Measurements from ENCODE around the gene ANKRD34A. TPM values are rescaled to one million over a fixed set of nuclear protein-coding genes. Genes with fewer than 3 reads are reported as not detected.
A peak's percentile ranks its signal among the peaks of the same experiment; 100 is the strongest.

Gene ANKRD34A
- total and polyA plus RNA-seq, 3 donors from 2014 or later: 0.31 to 0.51 (median 0.43) TPM

GRCh38 chr1:145963265-145964019, 933 bp downstream of the ANKRD34A start:
- intact Hi-C loops (cut with DNase I; ENCODE audit: low total_unique reads): no loop called here
- Histone ChIP-seq H3K4me1 (peaks cover 24% of the 10 kb centered on the region), H3K27ac (peak overlapping the region; percentile 80 to 81), H3K9me3 (no peaks in the 10 kb centered on the region), H3K27me3 (no peaks in the 10 kb centered on the region), H3K36me3 (ENCODE audit: low read depth, missing control alignments) (no peaks in the 10 kb centered on the region), H3K4me3 (peak overlapping the region in 1 of 2 donors; percentile 76)
- DNase-seq: no peak
- WGBS, 2 donors: 22 to 24% methylated on average over 5 of the region's 5 CpGs
- TF ChIP-seq CTCF (IDR thresholded peaks at IDR 0.05): no peak
- no peak for TF ChIP-seq POLR2A (IDR thresholded peaks at IDR 0.05)

GRCh38 chr1:145962157-145963102, 1.9 kb downstream of the ANKRD34A start:
- H3K36me3 ChIP-seq (ENCODE audit: low read depth, missing control alignments): no peaks in the 10 kb centered on the region
- peaks cover 29% of the 10 kb centered on the region for H3K4me1 ChIP-seq
- intact Hi-C loops (cut with DNase I; ENCODE audit: low total_unique reads): no loop called here
- H3K4me3 ChIP-seq: peak overlapping the region; percentile 55 to 68
- DNase-seq: peak; percentile 62
- peak overlapping the region; percentile 23 to 80 for H3K27ac ChIP-seq
- no peaks in the 10 kb centered on the region for H3K9me3 ChIP-seq
- WGBS, 2 donors: 2 to 5% methylated on average over 15 to 34 of the region's 36 CpGs
- H3K27me3 ChIP-seq: no peaks in the 10 kb centered on the region
- no peak for TF ChIP-seq CTCF (IDR thresholded peaks at IDR 0.05)
- no peak for TF ChIP-seq POLR2A (IDR thresholded peaks at IDR 0.05)

GRCh38 chr1:145961425-145962156, 2.8 kb downstream of the ANKRD34A start:
- H3K36me3 ChIP-seq (ENCODE audit: low read depth, missing control alignments): no peaks in the 10 kb centered on the region
- H3K4me1 ChIP-seq: peaks cover 32% of the 10 kb centered on the region
- peak overlapping the region; percentile 84 to 86 for H3K27ac ChIP-seq
- no peaks in the 10 kb centered on the region for H3K27me3 ChIP-seq
- WGBS, 2 donors: 0 to 1% methylated on average over 5 to 53 of the region's 57 CpGs
- intact Hi-C loops (cut with DNase I; ENCODE audit: low total_unique reads): no loop called here
- DNase-seq: peak; percentile 51
- TF ChIP-seq CTCF (IDR thresholded peaks at IDR 0.05) (no peak), POLR2A (IDR thresholded peaks at IDR 0.05) (no peak)
- H3K4me3 ChIP-seq: peak overlapping the region; percentile 55 to 68
- H3K9me3 ChIP-seq: no peaks in the 10 kb centered on the region

- Histone ChIP-seq H3K27me3 (no peaks in the 10 kb centered on the region), H3K27ac (peak overlapping the region; percentile 84 to 86), H3K4me1 (peaks cover 38% of the 10 kb centered on the region), H3K4me3 (peak overlapping the region; percentile 55 to 68), H3K36me3 (ENCODE audit: low read depth, missing control alignments) (no peaks in the 10 kb centered on the region), H3K9me3 (no peaks in the 10 kb centered on the region)
- 0% methylated on average over 12 of the region's 22 CpGs; no CpG with 5 or more reads in 1 of the 2 donors for WGBS, 2 donors
- intact Hi-C loops (cut with DNase I; ENCODE audit: low total_unique reads): no loop called here
- no peak for TF ChIP-seq POLR2A (IDR thresholded peaks at IDR 0.05)
- no peak for TF ChIP-seq CTCF (IDR thresholded peaks at IDR 0.05)
- no peak for DNase-seq
These were observed 3.3 kb downstream of the ANKRD34A start for GRCh38 chr1:145961109-145961424.
